ENCODE data around the gene PLCG2.
"Not testable (repeated sequence)": the region's sequence is repeated elsewhere in the genome, so short reads cannot be mapped to it uniquely, and the experiment has no call there.

PLCG2 gene

DNA sequence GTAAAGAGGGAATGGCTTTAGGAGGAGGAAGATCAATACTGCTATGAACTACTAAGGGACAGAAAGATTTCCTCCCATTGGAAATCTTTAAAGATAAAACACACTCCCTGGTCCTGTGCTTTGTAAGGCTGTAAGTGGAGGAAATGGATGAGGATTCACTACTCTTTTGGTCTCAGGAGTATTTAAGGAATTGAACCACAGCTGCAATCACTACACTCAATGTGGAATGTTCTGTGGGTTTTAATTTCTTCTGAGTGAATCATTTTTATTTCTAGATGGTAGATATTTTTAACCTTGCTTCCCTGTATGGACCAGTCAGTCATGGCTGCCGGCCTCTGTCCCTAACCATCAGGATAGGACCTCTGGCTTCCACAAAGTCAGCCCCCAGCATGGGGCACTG lies 166.6 kb downstream of the PLCG2 start:
- DNase-seq: peak; percentile 33

DNA sequence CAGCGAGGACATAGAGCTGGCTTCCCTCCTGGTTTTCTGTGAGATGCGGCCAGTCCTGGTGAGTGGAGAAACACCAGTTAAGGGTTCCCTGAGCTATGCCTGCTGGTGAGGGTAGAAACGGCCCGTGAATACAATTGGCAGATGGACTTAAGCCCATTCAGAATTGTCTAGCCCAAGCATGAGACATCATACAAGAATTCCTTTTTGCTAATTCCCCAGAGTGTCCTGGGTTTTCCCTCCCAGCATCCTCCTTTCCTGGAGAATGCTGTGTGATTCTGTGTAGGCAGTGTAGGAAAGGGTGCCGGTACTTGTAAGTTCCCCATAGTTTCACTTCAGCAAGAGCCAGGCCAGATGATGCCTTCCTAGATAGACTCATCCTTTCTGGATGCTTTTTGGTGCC lies 167.1 kb downstream of the PLCG2 start:
- DNase-seq: no peak

DNA sequence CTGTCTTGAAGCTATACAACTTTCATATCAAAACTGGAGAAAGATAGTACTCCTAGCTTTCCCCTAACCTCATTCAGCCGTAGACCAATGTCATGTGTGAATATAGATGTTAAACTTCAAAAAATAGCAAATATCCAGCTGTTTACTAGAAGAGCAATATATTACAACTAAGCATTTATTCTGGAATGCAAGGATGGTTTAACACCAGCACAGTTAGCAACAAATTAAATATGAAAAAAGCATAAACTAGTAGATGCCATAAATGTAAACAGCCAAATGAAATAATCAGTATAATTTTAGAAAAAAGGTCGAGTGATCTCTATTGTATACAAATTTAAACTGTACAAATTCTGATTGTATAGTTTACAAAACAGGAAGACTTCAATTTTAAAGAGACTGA lies 172.5 kb downstream of the PLCG2 start:
- DNase-seq: no peak

DNA sequence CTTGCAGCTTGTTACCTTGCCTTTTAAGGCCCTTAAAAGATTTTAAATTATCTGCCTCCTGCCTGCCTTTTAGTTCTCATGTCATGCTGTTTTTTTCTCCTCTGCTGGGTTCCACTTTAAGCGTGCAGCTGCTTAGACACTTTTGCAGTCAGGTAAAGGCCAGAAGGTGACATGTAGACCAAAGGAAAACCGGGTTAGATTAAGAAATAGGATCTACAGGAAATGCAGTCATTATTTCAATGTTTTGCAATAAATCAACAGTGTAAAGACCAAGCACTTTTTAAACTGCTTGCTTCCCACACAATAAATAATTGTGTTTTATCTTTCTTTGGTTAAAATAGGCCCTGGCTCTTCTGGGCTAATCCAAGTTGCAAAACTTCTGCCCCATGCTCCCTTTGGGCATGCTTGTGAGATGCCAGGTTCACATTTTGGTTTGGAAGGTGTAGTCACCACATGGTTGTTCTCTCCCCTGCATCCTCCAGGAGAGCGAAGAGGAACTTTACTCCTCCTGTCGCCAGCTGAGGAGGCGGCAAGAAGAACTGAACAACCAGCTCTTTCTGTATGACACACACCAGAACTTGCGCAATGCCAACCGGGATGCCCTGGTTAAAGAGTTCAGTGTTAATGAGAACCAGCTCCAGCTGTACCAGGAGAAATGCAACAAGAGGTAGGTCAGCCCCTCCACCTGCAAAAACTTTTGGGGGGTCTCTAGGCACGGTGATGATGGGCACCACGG lies 177.3 kb downstream of the PLCG2 start:
- DNase-seq: peak; percentile 11

DNA sequence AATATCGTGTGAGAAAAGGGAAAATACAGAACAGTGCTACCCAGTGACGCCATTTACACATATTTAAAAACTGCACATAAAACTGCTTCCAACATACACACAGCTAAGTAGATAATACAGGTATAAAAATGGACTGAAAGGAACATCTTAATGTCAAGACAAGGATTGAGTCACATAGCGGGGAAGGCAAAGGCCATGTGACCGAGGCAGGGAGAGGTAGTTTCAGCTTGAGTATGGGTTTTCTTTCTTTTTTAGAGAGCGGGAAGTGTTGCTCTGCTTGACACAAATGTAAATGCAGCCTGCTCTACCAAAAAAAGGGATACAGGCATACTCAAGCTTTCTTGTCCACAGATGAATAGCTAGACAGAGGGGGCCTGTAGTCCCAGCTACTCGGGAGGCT lies 185.7 kb downstream of the PLCG2 start:
- no peak for DNase-seq

DNA sequence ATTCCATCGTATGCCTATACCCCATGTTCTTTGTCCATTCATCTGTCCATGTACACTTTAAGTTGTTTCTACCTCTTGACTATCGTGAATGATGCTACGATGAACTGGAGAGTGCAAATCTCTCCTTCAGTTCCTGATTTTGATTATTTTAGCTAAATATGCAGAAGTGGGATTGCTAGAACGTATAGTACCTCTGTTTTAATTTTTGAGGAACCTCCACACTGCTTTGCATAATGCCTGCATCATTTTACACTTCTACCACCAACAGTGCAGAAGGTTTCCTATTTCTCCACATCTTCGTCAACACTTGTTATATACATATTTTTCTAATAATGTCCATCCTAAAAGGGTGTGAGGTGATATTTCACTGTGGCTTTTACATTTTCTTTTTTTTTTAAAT lies 188.3 kb downstream of the PLCG2 start:
- DNase-seq: no peak

DNA sequence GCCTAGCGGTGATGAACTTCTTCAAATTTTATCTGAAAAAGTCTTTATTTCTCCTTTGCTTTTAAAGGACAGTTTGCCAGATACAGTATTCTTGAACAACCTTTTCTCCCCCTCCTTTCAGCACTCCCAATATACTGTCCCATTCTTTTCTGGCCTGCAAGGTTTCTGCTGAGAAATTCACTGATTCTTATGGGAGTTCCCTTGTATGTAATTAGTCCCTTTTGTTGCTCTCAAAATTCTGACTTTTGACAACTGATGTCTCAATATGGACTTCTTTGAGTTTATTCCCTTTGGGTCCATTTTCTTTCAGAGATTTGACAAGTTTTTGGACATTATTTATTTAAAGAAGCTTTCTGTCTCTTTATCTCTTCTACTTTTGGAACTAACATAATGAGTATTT lies 192.8 kb downstream of the PLCG2 start:
- no peak for DNase-seq

DNA sequence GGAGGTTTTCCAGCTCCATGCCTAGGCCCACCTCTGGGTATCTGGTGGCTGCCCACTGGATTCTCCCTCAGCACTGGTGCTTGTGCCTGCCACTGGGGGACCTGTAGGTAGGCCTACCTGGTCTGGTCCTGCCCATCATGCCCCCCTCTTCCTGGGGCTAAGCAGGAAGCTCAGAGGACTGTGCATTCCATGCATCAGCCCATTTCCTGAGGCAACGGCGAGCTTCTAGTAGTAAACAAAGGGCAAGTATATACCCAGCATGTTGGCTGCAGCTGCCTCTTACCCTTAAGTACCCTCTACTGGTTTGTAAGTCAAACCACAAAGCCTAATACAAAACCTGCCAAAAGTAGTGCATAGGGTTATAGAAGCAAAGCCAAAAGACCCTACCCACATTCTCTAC lies 194.6 kb downstream of the PLCG2 start:
- no peak for DNase-seq

DNA sequence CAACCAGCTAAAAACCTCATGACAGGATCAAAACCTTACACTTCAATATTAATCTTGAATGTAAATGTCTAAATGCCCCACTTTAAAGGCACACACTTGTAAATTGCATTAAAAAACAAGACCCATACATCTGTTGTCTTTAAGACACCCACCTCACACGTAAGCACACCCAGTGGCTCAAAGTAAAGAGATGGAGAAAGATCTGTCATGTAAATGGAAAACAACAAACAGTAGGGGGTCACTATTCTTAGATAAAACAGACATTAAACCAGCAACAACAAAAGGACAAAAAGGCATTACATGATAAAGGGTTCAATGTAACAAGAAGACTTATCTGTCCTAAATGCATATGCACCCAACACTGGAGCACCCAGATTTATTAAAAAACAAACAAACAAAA lies 196.5 kb downstream of the PLCG2 start:
- no peak for DNase-seq

DNA sequence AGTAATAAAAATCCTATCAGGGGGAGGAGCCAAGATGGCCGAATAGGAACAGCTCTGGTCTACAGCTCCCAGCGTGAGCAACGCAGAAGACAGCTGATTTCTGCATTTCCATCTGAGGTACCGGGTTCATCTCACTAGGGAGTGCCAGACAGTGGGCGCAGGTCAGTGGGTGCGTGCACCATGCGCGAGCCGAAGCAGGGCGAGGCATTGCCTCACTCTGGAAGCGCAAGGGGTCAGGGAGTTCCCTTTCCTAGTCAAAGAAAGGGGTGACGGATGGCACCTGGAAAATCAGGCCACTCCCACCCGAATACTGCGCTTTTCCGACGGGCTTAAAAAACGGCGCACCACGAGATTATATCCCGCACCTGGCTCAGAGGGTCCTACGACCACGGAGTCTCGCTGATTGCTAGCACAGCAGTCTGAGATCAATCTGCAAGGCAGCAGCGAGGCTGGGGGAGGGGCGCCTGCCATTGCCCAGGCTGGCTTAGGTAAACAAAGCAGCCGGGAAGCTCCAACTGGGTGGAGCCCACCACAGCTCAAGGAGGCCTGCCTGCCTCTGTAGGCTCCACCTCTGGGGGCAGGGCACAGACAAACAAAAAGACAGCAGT lies 198.3 kb downstream of the PLCG2 start:
- not testable (repeated sequence) for DNase-seq

DNA sequence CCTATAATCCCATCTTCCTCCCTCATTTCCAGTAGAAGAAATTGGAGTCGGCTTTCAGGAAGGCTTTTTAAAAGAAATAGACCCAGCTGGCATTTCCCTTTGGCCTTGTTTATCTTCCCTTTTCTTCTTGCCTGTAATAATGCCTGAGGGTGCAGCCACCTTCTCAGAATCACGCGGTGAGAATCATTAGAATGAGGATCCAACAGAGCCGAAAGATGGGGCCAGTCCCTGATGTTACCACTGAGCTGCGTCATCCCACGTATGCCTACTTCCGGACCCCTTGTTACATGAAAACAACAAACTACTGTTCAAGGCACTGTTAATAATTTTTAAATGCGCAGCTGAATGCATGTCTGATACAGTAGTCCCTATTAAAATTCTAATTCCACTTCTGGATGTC lies 208.0 kb downstream of the PLCG2 start:
- no peak for DNase-seq

DNA sequence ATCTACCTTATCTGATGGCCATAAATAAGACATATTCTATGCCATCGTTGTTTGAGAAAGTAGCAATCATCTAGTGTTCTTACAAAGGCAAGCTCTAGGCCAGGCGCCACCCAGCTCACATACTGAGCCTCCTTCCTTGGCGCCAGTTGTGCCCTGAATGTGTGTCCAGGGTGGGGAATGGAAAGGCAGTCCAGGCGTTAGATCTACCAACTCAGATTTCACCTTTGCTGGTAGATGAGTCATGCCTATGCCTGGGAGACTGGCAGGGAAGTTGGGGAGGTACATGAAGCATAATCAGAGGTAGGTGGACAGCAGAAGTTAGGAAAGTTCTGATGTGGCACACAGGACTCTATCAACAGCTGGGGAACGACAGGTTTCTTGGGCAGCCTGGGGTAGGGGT lies 208.6 kb downstream of the PLCG2 start:
- DNase-seq: no peak

DNA sequence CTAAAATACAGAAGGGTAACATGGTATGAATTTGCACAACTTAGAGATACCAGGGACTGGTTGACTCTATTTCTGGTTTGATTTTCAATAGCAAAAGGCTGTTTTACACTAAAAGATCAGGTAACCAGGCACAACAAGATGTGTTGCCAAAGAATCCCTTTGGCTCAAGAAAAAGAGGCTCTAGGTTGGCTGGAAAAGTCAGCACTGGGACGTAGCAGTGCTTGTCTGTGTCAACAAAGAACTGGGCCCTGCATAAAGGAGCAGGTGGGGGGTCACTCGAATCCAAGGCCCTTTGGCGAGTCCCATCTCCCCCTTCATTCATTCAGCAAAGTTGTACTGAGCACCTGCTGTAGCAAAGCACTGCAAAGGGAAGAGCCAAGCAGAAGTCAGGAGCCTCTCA lies 213.8 kb downstream of the PLCG2 start:
- DNase-seq: no peak

DNA sequence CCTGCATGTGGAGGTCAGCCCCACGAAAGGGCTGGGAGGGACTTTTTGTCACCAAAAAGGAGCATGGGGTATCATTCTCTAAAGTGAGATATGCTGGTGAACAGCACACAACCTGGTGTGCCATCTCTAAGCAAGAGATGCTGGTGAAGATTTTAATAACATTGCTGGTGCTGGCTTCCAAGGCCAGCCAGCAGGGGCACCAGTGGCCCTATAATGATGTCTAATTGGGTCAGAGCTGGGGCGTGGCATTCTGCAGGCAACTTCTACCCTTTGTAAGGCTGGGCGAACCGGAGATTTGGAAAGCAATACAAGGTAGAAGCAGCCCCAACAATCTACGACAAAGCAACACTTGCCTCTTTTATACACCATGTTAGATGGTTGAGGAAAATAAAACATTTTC lies 215.4 kb downstream of the PLCG2 start:
- DNase-seq: no peak

DNA sequence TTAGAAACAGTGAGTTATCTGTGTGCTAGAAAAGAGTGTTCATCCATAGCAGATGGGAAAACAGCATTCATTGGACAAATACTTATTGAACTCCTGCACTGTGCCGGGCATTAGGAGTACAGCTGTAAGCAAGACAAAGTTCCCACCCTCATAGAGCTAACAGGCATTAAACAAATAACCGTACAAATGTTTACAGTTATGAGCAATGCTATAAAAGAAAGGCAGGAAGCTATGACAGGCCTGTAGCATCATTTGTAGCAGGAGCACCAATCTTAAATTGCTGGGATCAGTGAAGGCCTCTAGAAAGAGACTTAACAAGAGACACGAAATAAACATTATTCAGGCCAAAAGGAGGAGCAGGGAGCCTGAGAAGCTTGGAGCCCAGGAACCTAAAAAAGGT lies 216.6 kb downstream of the PLCG2 start:
- peak; percentile 27 for DNase-seq

DNA sequence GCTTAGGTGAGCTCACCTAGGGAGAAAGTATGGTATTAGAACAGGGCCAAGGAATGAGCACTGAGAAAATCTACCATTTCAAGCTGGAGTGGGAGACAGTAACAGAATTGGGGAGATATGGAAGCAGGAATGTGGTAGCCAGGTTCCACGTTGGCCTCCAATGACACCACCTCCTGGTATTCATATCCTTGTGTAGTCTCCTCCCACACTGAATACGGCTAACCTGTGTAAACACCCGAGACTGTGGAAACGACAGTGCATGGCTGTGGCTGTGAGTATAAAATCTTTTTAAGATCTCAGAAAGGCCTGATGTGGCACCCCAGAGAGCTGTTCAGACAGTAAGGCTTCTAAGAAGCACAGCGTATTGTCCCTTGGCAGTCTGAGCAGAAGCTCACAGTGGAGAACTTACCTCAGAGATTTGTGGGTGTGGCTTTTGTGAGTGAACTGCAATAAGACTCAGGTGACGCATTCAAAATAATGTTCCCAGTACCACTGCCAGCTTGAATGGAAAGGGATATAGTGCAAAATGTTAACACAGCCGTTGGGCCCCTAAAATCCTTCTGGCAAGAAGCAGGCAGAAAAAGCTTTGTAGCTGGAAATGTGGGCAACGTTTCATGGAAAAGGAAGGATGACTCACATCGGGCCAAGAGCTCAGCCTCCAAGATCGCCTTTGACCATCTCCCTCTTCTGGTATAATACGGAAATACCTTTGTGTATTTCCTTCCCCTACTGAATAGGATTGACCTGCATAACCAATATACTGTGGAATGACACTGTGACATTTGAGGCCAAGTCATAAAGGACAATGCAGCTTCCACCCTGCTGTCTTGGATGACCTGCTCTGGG lies 217.8 kb downstream of the PLCG2 start:
- peak; percentile 72 for DNase-seq

DNA sequence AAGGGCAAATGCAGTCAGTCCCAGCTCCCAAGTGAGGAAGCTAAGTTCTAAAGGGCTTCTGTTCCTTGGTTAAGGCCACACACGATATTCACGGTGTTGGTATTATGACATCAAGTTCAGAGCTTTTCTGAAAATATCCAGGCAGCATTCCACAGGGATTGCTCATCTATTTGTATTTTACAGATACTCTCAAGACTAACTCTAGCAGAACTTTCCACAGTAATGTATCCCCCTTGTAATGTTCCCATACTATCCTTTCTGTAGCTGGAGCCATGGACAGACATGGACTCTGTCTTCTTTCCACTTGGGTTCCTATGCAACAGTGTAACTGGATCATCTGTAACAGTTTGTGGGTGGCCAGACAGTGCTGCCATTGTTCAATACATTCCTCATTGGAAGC lies 218.6 kb downstream of the PLCG2 start:
- DNase-seq: peak; percentile 80

DNA sequence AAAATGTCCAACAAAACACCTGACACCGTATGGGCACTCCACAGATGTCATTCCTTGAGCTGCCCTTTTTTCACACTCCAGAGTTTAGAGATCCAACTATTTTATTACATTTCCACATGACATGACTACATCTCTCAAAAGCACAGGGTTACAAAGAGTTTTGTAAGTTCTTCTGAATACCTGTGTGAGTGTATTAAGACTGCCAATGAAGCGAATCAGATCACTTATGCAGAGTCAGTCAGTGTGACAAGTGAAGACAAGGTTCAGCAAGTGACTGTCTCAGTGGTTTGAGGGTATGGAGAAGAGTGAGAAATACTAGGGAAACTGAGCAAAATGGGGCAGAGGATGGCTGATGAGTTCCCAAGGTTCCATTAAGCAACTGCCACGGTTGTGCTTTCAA lies 223.7 kb downstream of the PLCG2 start:
- DNase-seq: no peak

DNA sequence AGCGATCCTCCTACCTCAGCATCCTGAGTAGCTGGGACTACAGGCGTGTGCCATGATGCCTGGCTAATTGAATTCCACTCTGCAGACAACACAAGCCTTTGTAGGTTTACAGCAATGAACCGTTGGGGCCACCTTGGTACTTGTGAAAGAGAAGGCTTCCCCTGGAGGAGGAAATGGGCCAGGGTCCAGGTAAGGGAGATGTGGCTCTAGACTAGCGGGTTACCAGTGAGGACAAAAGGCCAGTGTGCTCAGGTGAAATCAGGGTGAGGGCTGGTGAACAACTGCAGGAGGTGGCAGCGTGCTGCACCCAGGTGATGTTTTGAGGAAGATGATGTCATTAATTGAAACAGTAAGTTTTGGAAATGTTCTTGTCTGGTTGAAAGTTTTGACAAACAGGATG lies 225.5 kb downstream of the PLCG2 start:
- DNase-seq: no peak

DNA sequence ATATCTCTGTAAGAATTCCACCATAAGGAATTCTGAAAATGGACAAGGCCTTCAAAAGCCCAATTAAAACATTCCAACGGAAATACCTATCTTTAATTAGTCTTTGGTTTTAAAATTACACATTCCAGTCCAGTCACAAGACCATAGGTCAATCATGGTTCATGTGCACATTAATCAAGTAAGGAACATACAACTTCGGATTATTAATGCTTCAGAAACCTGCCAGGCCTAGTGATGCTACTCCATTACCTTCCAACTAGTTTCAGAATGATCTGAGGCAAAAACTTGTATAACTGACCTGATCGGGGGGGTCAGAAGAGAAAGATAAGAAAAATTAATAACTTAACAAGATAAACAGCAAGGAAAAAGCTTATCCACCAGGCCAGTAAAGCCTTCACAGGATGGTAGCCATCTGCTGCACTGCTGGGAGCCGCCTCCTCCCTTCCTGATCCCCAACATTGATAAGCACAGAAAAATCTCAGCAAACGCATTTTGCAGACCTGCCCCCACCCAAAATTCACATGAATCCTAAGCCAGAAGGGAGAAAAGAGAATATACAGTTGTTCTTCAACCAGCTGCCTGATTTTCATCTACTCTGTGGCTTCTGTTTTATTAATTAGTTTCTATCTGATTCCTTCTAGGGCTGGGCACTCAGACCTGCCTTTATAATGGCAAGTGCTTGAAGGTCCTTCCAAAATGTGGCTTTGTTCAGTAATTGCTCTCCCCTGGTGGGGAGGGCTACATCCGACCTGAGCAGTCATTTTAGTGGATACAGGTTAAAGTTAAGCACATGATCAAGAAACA lies 226.1 kb downstream of the PLCG2 start:
- DNase-seq: no peak

DNA sequence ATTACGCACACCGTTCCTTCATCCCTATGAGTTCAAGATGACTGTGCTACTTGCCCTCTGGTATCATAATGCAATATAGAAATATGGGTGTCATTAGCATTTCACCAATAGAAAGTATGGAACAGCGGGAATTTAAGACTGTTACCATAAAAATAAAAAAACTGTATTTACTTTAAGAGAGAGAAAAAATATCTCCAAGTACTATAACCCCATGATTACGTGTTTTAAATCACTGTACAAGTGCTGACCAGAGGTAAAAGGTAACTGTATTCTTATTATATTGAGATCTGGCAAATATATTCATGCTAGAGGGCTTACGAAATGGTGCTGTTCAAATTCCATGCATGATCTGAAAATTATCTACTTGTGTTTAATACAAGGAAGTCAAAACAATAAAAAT lies 226.9 kb downstream of the PLCG2 start:
- DNase-seq: no peak

DNA sequence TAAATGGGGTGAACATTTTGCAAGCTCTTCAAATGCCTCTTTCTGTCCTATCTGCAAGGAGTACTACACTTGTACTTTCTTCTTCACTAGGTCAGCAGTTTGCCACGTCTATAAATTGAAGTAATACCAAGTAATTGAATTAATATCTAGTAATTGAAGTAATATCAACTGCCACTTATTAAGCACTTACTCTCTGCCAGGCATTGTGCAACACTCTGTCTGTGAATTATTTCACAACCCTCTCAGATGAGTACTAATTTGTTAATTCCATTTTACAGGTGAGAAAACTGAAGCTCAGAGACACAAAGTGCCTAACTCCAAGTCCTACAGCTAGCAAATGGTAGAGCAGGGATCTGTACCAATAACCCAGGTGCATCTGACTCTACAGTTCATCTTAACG lies 228.1 kb downstream of the PLCG2 start:
- no peak for DNase-seq

DNA sequence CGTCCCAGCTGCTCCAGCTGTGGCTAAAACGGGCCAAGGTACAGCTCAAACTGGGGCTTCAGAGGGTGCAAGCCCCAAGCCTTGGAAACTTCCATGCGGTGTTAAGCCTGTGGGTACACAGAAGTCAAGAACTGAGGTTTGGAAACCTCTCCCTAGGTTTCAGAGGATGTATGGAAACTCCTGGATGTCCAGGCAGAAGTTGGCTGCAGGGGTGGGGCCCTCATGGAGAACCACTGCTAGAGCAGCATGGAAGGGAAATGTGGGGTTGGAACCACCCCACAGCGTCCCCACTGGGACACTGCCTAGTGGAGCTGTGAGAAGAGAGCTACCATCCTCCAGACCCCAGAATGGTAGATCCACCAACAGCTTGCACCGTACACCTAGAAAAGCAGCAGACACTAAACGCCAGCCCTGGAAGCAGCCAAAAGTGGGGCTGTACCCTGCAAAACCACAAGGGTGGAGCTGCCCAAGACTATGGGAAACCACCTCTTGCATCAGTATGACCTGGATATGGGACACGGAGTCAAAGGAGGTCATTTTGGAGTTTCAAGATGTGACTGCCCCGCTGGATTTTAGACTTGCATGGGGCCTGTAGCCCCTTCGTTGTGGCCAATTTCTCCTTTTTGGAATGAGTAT lies 230.0 kb downstream of the PLCG2 start:
- DNase-seq: no peak
